ENCODE measurements around the gene FCAR. TPM values are rescaled to one million over a fixed set of nuclear protein-coding genes. Genes with fewer than 3 reads are reported as not detected.
A peak's percentile ranks its signal among the peaks of the same experiment; 100 is the strongest.
"Not testable (repeated sequence)": the region's sequence is repeated elsewhere in the genome, so short reads cannot be mapped to it uniquely, and the experiment has no call there.

FCAR gene
- 0.35 TPM for polyA plus RNA-seq (ENCODE audit: insufficient read length)

- no peak for DNase-seq
Observed at GRCh38 chr19:54873990-54874389, at the start of gene FCAR. Gene FCAR (plus strand): TSS chr19:54874235. CDS start chr19:54874290, 55 bp downstream.

GRCh38 chr19:54824416-54824815 lies 49.6 kb upstream of the FCAR start:
- not testable (repeated sequence) for DNase-seq

GRCh38 chr19:54825326-54825725 lies 48.7 kb upstream of the FCAR start:
- not testable (repeated sequence) for DNase-seq

DNA sequence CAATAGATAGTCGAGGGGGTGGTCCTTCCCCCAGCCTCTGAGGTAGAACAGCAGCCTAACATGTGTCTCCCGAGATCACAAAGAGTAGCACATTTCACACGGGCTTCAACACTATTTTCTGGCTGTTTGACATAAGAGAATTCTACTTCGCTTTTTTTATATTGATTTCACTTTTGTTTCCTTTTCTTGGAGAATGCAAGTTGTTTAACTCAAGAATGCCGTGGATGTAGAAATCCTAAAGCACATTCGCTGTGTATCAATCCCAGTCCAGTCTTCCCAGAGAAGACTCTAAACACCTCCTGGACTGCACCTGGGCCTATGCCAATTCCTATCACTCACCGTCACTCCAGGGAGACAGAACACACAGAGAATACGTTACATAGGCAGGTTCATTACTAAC lies 46.0 kb upstream of the FCAR start:
- not testable (repeated sequence) for DNase-seq

DNA sequence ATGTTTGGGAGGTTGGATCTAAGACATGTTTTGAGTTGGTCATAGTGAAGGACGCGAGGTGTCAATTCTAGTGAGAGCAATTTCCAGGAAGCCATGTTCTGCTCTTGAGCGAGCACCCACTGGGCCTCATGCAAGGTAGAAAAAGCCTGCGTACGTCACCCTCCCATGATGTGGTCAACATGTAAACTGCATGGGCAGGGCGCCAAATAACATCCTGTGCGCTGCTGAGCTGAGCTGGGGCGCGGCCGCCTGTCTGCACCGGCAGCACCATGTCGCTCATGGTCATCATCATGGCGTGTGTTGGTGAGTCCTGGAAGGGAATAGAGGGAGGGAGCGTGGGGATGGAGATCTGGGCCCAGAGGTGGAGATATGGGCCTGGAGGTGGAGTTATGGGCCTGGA lies 41.5 kb upstream of the FCAR start, which contains the start of gene KIR2DS4:
KIR2DS4 (plus strand) TSS at position 181 of the 400 bp plus-strand sequence.
- DNase-seq, result not testable (repeated sequence)

DNA sequence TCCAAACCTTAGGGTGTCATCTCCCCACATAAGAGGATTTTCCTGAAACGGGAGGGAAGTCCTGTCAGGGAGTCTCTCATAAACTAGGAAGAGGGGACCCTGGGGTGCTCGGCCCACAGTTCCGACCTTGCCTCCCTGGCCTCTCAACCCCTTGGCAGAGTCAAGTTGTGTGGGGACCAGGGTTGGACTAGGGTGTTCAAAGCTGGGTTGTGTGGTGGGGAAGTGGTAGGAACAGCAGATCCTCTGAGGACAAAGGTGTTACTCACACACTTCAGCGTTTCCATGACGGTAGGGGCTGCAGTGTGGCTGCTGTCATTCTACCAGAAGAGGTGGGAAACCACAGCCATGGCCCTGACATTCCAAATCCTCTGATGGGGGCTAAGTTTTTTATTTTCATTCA lies 38.9 kb upstream of the FCAR start:
- not testable (repeated sequence) for DNase-seq

- not testable (repeated sequence) for DNase-seq
Observed at GRCh38 chr19:54837522-54837921, 36.5 kb upstream of the FCAR start.

DNA sequence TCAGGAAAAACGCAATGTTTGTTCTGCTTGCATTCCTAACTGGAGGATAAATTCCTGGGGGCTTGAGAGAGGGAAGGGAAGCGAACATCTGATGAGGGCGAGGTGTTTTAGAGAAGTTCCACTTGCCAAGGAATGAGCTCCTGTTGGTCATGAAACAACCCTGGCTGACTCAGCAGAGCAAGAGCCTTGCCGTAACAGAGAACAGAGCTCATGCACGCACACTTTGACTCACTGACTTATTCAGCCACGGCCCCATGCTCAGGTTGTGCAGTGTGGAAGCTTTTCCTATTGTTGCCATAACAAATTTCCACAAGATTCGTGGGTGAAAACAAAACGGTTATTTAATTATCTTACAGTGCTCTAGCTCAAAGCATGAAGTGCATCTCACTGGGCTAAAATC lies 30.9 kb upstream of the FCAR start:
- DNase-seq, result not testable (repeated sequence)

GRCh38 chr19:54850061-54850640 lies 23.9 kb upstream of the FCAR start, which contains the start of gene KIR3DL2:
Gene KIR3DL2 (plus strand): TSS chr19:54850443. CDS start chr19:54850476, 33 bp downstream.
- not testable (repeated sequence) for DNase-seq

GRCh38 chr19:54850930-54851329 lies 23.1 kb upstream of the FCAR start:
- no peak for DNase-seq

- no peak for DNase-seq
Observed at GRCh38 chr19:54851353-54851752, 22.7 kb upstream of the FCAR start.

GRCh38 chr19:54855241-54855640 lies 18.8 kb upstream of the FCAR start:
- not testable (repeated sequence) for DNase-seq

DNA sequence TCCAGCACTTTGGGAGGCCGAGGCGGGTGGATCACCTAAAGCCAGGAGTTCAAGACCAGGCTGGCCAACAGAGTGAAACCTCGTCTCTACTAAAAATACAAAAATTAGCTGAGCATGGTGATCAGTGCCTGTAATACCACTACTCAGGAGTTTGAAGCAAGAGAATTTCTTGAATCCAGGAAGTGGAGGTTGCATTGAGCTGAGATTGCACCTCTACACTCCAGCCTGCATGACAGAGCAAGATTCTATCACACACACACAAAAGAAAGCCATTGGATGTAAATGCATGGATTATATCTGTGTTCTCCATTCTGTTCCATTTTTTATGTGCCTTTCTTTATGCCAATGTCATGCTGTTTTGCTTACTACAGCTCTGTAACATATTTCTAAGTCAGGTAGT lies 15.6 kb upstream of the FCAR start:
- DNase-seq, result not testable (repeated sequence)

DNA sequence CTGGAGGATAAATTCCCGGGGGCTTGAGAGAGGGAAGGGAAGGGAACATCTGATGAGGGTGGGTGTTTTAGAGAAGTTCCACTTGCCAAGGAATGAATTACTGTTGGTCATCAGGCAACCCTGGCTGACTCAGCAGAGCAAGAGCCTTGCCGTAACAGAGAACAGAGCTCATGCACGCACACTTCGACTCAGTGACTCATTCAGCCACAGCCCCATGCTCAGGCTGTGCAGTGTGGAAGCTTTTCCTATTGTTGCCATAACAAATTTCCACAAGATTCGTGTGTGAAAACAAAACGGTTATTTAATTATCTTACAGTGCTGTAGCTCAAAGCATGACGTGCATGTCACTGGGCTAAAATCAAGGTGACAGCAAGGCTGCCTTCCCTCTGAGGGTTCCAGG lies 14.6 kb upstream of the FCAR start:
- DNase-seq, result not testable (repeated sequence)

DNA sequence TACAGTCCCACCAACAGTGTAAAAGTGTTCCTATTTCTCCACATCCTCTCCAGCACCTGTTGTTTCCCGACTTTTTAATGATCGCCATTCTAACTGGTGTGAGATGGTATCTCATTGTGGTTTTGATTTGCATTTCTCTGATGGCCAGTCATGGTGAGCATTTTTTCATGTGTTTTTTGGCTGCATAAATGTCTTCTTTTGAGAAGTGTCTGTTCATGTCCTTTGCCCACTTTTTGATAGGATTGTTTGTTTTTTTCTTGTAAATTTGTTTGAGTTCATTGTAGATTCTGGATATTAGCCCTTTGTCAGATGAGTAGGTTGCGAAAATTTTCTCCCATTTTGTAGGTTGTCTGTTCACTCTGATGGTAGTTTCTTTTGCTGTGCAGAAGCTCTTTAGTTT lies 10.6 kb upstream of the FCAR start:
- DNase-seq, result not testable (repeated sequence)

DNA sequence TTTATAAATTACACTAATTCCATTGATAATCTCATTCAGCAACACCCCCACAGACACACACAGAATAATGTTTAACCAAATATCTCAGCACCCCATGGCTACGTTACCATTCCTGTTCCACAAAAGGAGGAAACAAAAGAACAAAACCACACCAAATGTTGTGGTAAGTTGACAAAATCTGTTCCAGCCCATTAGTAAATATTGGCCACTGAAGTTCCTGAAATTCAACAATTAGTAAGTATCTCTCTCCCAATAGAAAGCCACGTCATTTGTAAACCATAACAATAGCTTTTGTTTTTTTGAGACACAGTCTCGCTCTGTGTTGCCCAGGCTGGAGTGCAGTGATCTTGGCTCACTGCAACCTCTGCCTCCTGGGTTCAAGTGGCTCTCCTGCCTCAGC lies 2.3 kb upstream of the FCAR start:
- DNase-seq, result no peak

- peak; percentile 9 for DNase-seq
Observed at GRCh38 chr19:54875506-54875905, 1.5 kb downstream of the FCAR start.

DNA sequence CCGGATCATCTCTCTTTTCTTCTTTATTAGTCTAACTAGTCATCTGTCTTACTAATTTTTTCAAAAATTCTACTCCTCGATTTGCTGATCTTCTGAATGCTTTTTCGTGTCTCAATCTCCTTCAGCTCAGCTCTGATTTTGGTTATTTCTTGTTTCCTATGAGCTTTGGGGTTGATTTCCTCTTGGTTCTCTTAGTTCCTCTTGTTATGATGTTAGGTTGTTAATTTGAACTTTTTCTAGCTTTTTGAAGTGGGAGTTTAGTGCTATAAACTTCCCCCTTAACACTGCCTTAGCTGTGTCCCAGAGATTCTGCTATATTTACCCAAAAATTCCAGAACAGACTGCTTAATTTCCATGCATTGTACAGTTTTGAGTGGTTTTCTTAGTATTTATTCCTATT lies 3.4 kb downstream of the FCAR start:
- no peak for DNase-seq

GRCh38 chr19:54881884-54882283 lies 7.8 kb downstream of the FCAR start:
- DNase-seq, result no peak

- DNase-seq, result no peak
Observed at GRCh38 chr19:54882758-54883157, 8.7 kb downstream of the FCAR start.

GRCh38 chr19:54883228-54883627 lies 9.2 kb downstream of the FCAR start:
- DNase-seq, result no peak

DNA sequence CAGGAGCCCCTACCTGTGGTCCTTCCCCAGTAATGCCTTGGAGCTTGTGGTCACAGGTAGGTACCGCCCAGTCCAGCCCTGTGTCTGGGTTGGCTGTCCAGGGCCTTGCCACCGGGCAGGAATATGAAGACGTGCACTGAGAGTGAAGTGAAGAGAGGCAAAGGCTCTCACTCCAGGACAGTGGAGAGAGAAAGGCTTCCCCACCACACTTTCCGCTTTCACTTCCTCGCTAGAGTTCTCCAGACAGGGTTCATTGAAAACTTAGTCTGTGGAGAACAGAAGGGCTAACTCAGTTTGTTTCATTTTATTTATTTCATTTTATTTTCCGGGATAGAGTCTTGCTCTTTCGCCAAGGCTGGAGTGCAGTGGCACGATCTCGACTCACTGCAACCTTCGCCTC lies 14.2 kb downstream of the FCAR start:
- no peak for DNase-seq

- DNase-seq, result no peak
Observed at GRCh38 chr19:54889566-54889965, 15.5 kb downstream of the FCAR start.

DNA sequence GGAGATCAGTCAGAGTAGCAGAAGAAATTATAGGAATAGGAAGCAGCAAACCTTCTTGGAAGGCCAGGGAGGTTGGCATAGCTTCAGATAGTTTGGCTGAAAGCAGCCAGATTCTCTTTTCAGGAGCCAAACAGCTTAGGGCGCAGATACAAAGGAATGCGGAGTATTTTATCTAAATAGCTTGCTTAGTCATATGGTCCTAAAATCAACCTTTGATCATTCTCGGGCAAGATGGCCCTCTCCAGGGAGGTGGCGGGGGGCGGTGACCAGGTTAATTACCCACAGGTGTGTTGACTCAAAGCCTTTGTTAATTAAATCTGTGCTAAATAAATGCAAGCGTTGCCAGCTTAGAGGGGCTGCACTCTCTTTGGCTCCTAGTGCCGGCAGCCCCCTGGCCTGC lies 19.4 kb downstream of the FCAR start:
- DNase-seq, result no peak

GRCh38 chr19:54894106-54894505 lies 20.1 kb downstream of the FCAR start:
- not testable (repeated sequence) for DNase-seq

Data from hindlimb muscle (tissue), 1 donor.